Keratinocyte (primary cell): ENCODE measurements around the gene FARP1.

Experiments used
- CTCF ChIP-seq, 3 experiments: IDR thresholded peaks in 1 of 3; conservative IDR thresholded peaks in 1 of 3; optimal IDR thresholded peaks in 1 of 3; 2 replicates in 2 of 3; 3 replicates in 1 of 3; pipeline versions ENCODE3 to v1.5.1; 2011; ENCODE audit warnings: low read length in 3 of 3, mild to moderate bottlenecking in 3 of 3, moderate library complexity in 2 of 3, control low read depth in 1 of 3, inconsistent platforms in 1 of 3; ENCODE audit not compliant: insufficient read depth in 2 of 3; ENCODE audit errors: extremely low read depth in 1 of 3
- EZH2 ChIP-seq: IDR thresholded peaks from one replicate; pipeline ENCODE4 v1.6.1; 2012; ENCODE audit warnings: inconsistent platforms, mild to moderate bottlenecking, low read length, moderate library complexity

- TF ChIP-seq CTCF (optimal IDR thresholded peaks at IDR 0.05 in 1 of 3, IDR thresholded peaks at IDR 0.05 in 1 of 3, conservative IDR thresholded peaks at IDR 0.05 in 1 of 3; ENCODE audit: extremely low read depth in 1 of 3, insufficient read depth in 2 of 3, low read length in 3 of 3) (no peak), EZH2 (no peak)
These were observed 8.1 kb downstream of the FARP1 start for GRCh38 chr13:98150832-98151479.
